ENCODE measurements around the gene SRD5A1. TPM values are rescaled to one million over a fixed set of nuclear protein-coding genes. Genes with fewer than 3 reads are reported as not detected.

The SRD5A1 gene
- total RNA-seq, 2 experiments from 2014 or later, result 16.7 to 32.5 TPM

- ChIA-PET POLR2A (no interaction called here), CTCF (ENCODE audit: unreplicated experiment) (no interaction called here)
- no TSS peak for BruUV-seq (replicated peaks)
- H3K9me2 ChIP-seq (ENCODE audit: insufficient read depth, low read length), result no peaks in the 10 kb centered on the region
- H3K79me2 ChIP-seq (ENCODE audit: insufficient read depth, low read depth, low read length), result peaks cover 29% of the 10 kb centered on the region; the same call in 1 of the 2 replicates
- H3K4me2 ChIP-seq (ENCODE audit: low read length), result no peak overlapping the region
- TF ChIP-seq EZH2phosphoT487 (IDR thresholded peaks at IDR 0.05; ENCODE audit: borderline replicate concordance, low read depth, low read length), result no peak
- TF ChIP-seq, protein P1, sequence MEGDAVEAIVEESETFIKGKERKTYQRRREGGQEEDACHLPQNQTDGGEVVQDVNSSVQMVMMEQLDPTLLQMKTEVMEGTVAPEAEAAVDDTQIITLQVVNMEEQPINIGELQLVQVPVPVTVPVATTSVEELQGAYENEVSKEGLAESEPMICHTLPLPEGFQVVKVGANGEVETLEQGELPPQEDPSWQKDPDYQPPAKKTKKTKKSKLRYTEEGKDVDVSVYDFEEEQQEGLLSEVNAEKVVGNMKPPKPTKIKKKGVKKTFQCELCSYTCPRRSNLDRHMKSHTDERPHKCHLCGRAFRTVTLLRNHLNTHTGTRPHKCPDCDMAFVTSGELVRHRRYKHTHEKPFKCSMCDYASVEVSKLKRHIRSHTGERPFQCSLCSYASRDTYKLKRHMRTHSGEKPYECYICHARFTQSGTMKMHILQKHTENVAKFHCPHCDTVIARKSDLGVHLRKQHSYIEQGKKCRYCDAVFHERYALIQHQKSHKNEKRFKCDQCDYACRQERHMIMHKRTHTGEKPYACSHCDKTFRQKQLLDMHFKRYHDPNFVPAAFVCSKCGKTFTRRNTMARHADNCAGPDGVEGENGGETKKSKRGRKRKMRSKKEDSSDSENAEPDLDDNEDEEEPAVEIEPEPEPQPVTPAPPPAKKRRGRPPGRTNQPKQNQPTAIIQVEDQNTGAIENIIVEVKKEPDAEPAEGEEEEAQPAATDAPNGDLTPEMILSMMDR (conservative IDR thresholded peaks at IDR 0.05; ENCODE audit: low read length), result no peak
- no peaks in the 10 kb centered on the region for H3K9me3 ChIP-seq (ENCODE audit: low read length)
- peaks cover 99% of the 10 kb centered on the region for H3K36me3 ChIP-seq (ENCODE audit: insufficient read depth, low read length)
- no peak overlapping the region for H3K4me3 ChIP-seq (ENCODE audit: low read depth, low read length, poor library complexity, severe bottlenecking)
- H4K20me1 ChIP-seq (ENCODE audit: insufficient read depth, low read length), result peaks cover 21% of the 10 kb centered on the region
- no peak overlapping the region for H3K27ac ChIP-seq (ENCODE audit: low read depth, low read length, poor library complexity, severe bottlenecking)
- no peak for DNase-seq (ENCODE audit: low spot score)
- intact Hi-C loops (cut with micrococcal nuclease; ENCODE audit: unreplicated experiment), result no loop called here
- no peaks in the 10 kb centered on the region for H3K4me1 ChIP-seq (ENCODE audit: insufficient read depth, low read length, poor library complexity, severe bottlenecking)
- H2AFZ ChIP-seq (ENCODE audit: low read length), result no peak overlapping the region
These were observed 18.0 kb upstream of the SRD5A1 start for GRCh38 chr5:6615034-6615815.

GRCh38 chr5:6616632-6617031, 16.6 kb upstream of the SRD5A1 start:
- Histone ChIP-seq H3K9me3 (ENCODE audit: low read length) (no peaks in the 10 kb centered on the region), H3K79me2 (ENCODE audit: insufficient read depth, low read depth, low read length) (peaks cover 29% of the 10 kb centered on the region; the same call in 1 of the 2 replicates), H3K27ac (ENCODE audit: low read depth, low read length, poor library complexity, severe bottlenecking) (no peak overlapping the region), H3K4me2 (ENCODE audit: low read length) (no peak overlapping the region), H4K20me1 (ENCODE audit: insufficient read depth, low read length) (peaks cover 18% of the 10 kb centered on the region), H3K4me1 (ENCODE audit: insufficient read depth, low read length, poor library complexity, severe bottlenecking) (no peaks in the 10 kb centered on the region), H2AFZ (ENCODE audit: low read length) (no peak overlapping the region), H3K4me3 (ENCODE audit: low read depth, low read length, poor library complexity, severe bottlenecking) (no peak overlapping the region), H3K36me3 (ENCODE audit: insufficient read depth, low read length) (peaks cover 99% of the 10 kb centered on the region), H3K9me2 (ENCODE audit: insufficient read depth, low read length) (no peaks in the 10 kb centered on the region)
- no peak for DNase-seq (ENCODE audit: low spot score)
- intact Hi-C loops (cut with micrococcal nuclease; ENCODE audit: unreplicated experiment), result no loop called here
- TF ChIP-seq EZH2phosphoT487 (IDR thresholded peaks at IDR 0.05; ENCODE audit: borderline replicate concordance, low read depth, low read length), result no peak
- TF ChIP-seq, protein P1 (conservative IDR thresholded peaks at IDR 0.05; ENCODE audit: low read length), result no peak
- BruUV-seq (replicated peaks), result no TSS peak
- ChIA-PET POLR2A (interaction anchor here (0.6 to 0.7 kb wide), 2 partner anchors 11 to 324 kb away, joined by 3 read pairs; no protein-coding TSS in a partner anchor), CTCF (ENCODE audit: unreplicated experiment) (no interaction called here)

DNA sequence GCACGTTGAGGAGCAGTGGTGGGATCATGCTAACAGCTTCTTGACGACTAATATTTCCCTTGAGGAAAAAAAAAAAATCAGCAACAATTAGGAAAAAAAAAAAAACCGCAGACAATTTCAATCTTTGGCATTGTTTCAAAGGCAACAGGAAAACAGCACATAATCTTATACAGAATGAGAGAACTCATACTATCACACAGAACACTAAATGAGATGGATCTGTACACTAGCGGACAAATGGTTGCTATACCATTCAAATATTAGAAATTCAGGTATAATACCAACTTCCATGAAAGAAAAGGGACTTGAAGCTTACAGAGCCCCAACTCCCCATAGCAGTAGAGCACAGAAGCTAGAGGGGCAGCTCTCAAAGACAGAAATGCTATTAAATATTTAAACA, 10.0 kb upstream of the SRD5A1 start:
- no peak overlapping the region for H3K4me2 ChIP-seq (ENCODE audit: low read length)
- no peaks in the 10 kb centered on the region for H3K4me1 ChIP-seq (ENCODE audit: insufficient read depth, low read length, poor library complexity, severe bottlenecking)
- H3K79me2 ChIP-seq (ENCODE audit: insufficient read depth, low read depth, low read length), result peaks cover 54% of the 10 kb centered on the region
- no peak overlapping the region for H2AFZ ChIP-seq (ENCODE audit: low read length)
- peaks cover 10% of the 10 kb centered on the region; the same call in 1 of the 2 replicates for H4K20me1 ChIP-seq (ENCODE audit: insufficient read depth, low read length)
- H3K27ac ChIP-seq (ENCODE audit: low read depth, low read length, poor library complexity, severe bottlenecking), result no peak overlapping the region
- ChIA-PET POLR2A (interaction anchor here (0.6 to 1.2 kb wide), 4 partner anchors 10 to 48 kb away, joined by 3 to 4 read pairs (median 3); no protein-coding TSS in a partner anchor), CTCF (ENCODE audit: unreplicated experiment) (interaction anchor here (0.8 kb wide), 1 partner anchor 113 kb away, joined by 3 read pairs; no protein-coding TSS in a partner anchor)
- H3K36me3 ChIP-seq (ENCODE audit: insufficient read depth, low read length), result peaks cover 99% of the 10 kb centered on the region
- BruUV-seq (replicated peaks), result no TSS peak
- TF ChIP-seq, protein P1 (conservative IDR thresholded peaks at IDR 0.05; ENCODE audit: low read length), result no peak
- TF ChIP-seq EZH2phosphoT487 (IDR thresholded peaks at IDR 0.05; ENCODE audit: borderline replicate concordance, low read depth, low read length), result no peak
- no peaks in the 10 kb centered on the region for H3K9me2 ChIP-seq (ENCODE audit: insufficient read depth, low read length)
- DNase-seq (ENCODE audit: low spot score), result no peak
- peaks cover 15% of the 10 kb centered on the region; the same call in 1 of the 2 replicates for H3K9me3 ChIP-seq (ENCODE audit: low read length)
- no peak overlapping the region for H3K4me3 ChIP-seq (ENCODE audit: low read depth, low read length, poor library complexity, severe bottlenecking)
- intact Hi-C loops (cut with micrococcal nuclease; ENCODE audit: unreplicated experiment), result no loop called here

Measured in OCI-LY7 (cell line).